ENCODE results near the gene ARHGEF40. TPM values are rescaled to one million over a fixed set of nuclear protein-coding genes. Genes with fewer than 3 reads are reported as not detected.

ARHGEF40 gene
- total RNA-seq, 1 donor from 2014 or later = 21.3 TPM

- intact Hi-C loops (cut with micrococcal nuclease) = loop anchor here (5.0 kb wide), 1 partner anchor 34 kb away; the partner anchor contains the start of gene TMEM253
- no peaks in the 10 kb centered on the region for H3K27me3 ChIP-seq (ENCODE audit: low read depth)
- peak; percentile 47 for DNase-seq
- no peaks in the 10 kb centered on the region for H3K9me3 ChIP-seq (replicated peaks)
- TF ChIP-seq CTCF (IDR thresholded peaks at IDR 0.05; ENCODE audit: borderline replicate concordance) = peak; percentile 78
- H3K36me3 ChIP-seq = peaks cover 11% of the 10 kb centered on the region
- peaks cover 47% of the 10 kb centered on the region for H3K4me1 ChIP-seq
- peak overlapping the region; percentile 95 for H3K27ac ChIP-seq (replicated peaks)
- peak overlapping the region; percentile 88 for H3K4me3 ChIP-seq
Measured at GRCh38 chr14:21068521-21069387, 1.4 kb upstream of the ARHGEF40 start.

GRCh38 chr14:21069388-21070082 lies 569 bp upstream of the ARHGEF40 start:
- no peaks in the 10 kb centered on the region for H3K27me3 ChIP-seq (ENCODE audit: low read depth)
- peak; percentile 61 for DNase-seq
- H3K4me3 ChIP-seq = peak overlapping the region; percentile 88
- peaks cover 46% of the 10 kb centered on the region for H3K4me1 ChIP-seq
- H3K9me3 ChIP-seq (replicated peaks) = no peaks in the 10 kb centered on the region
- peaks cover 18% of the 10 kb centered on the region for H3K36me3 ChIP-seq
- H3K27ac ChIP-seq (replicated peaks) = peak overlapping the region; percentile 95
- no peak for TF ChIP-seq CTCF (IDR thresholded peaks at IDR 0.05; ENCODE audit: borderline replicate concordance)
- intact Hi-C loops (cut with micrococcal nuclease) = loop anchor here (5.0 kb wide), 1 partner anchor 33 kb away; the partner anchor contains the start of gene TMEM253

GRCh38 chr14:21070610-21071224 lies 613 bp downstream of the ARHGEF40 start:
- TF ChIP-seq CTCF (IDR thresholded peaks at IDR 0.05; ENCODE audit: borderline replicate concordance) = no peak
- DNase-seq = peak; percentile 59
- H3K4me1 ChIP-seq = peaks cover 46% of the 10 kb centered on the region
- peak overlapping the region; percentile 88 for H3K4me3 ChIP-seq
- H3K9me3 ChIP-seq (replicated peaks) = no peaks in the 10 kb centered on the region
- H3K27me3 ChIP-seq (ENCODE audit: low read depth) = no peaks in the 10 kb centered on the region
- intact Hi-C loops (cut with micrococcal nuclease) = no loop called here
- H3K36me3 ChIP-seq = peaks cover 29% of the 10 kb centered on the region
- peak overlapping the region; percentile 95 for H3K27ac ChIP-seq (replicated peaks)

- H3K27ac ChIP-seq (replicated peaks) = peak overlapping the region; percentile 95
- peaks cover 46% of the 10 kb centered on the region for H3K4me1 ChIP-seq
- no peaks in the 10 kb centered on the region for H3K27me3 ChIP-seq (ENCODE audit: low read depth)
- DNase-seq = peak; percentile 91
- H3K9me3 ChIP-seq (replicated peaks) = no peaks in the 10 kb centered on the region
- peak overlapping the region; percentile 88 for H3K4me3 ChIP-seq
- H3K36me3 ChIP-seq = peaks cover 36% of the 10 kb centered on the region
- TF ChIP-seq CTCF (IDR thresholded peaks at IDR 0.05; ENCODE audit: borderline replicate concordance) = no peak
- intact Hi-C loops (cut with micrococcal nuclease) = no loop called here
Measured at GRCh38 chr14:21071225-21072030, 1.3 kb downstream of the ARHGEF40 start.

Measured in left ventricle myocardium inferior (tissue), 1 donor.